GM19351 (cell line): ENCODE measurements around the gene EFHC2.
"Not testable (repeated sequence)": the region's sequence is repeated elsewhere in the genome, so short reads cannot be mapped to it uniquely, and the experiment has no call there.

Experiments
- ATAC-seq: cut with Tn5 transposase; IDR thresholded peaks from one replicate; pipeline ENCODE4 v1.9.1; 2021; ENCODE audit warnings: mild to moderate bottlenecking, moderate library complexity; ENCODE audit not compliant: unreplicated experiment

The EFHC2 gene

DNA sequence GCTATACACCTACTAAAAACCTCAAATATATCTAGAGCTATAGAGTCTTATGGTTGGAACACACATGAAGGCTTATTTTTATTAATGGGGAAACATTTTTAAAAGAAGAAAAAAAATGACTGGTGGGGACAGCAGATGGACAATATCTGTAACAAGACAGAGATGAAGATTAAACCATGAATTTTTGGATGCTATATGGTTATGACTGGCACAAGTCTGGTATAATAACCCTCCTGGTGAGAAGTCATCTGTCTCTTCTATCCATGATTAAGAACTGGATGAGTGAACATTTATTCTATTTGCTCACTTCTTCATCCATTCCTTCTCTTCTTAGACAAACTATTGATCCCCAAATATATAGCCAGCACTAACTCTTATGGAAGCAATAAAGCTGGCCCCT, 104.4 kb downstream of the EFHC2 start:
- no peak for ATAC-seq

DNA sequence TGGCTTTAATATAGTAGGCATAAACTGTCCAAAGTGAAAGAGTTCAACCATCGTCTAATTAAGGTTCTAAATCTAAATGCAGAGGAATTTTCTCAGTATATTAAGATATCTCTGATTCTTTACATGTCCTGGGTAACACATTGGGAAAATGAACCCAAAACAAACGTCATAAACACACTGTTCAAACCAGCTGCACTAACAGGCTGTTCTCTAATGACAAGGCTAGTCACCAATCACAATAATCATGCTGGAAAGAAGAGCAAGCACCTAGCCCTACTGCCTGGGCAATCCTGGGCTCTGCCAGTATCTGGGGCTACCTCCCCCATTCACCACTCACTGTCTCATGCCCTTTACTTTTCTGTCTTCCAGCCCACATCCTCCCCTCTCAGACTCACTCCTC, 107.9 kb downstream of the EFHC2 start:
- ATAC-seq: no peak

DNA sequence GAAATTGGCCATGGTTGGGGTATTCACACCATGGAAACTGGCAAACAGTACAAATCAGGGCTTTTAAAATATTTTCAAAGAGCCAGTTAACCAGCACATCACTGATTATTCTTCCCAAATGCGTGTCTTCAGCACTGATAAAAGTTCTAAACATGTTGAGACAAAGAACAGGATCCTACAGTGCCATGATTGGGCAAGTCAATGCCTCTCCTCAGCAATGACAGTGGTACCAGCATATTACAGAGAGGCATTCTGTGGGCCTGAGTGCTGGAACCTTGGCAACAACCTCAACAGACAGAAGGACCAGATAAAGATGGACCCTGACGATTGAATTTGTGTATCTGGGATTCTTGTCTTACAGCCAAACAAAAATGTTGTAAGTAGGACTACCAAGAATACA, 108.9 kb downstream of the EFHC2 start:
- ATAC-seq: no peak

- no peak for ATAC-seq
Measured at GRCh38 chrX:44234116-44234515, 109.4 kb downstream of the EFHC2 start.

GRCh38 chrX:44232081-44232480, 111.4 kb downstream of the EFHC2 start:
- ATAC-seq: no peak

DNA sequence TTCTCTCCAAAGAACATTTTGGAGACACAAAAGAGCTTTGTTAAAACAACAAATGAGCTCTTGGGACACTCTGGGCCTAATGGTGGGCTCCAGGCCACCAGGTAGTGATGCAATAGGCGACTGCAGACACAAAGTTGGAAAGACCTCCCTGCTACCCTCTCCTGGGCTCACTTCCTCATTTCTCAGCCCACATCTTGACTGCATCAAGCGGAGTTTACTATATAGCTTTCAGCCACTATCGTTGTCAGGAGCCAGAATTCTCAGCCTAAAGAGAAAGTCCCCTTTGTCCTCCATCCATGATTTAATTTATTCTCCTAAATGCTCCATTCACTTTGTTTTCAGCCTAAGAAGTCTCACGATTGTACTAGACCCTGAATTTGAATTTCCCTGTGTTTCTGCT, 114.9 kb downstream of the EFHC2 start:
- peak; percentile 97 for ATAC-seq

GRCh38 chrX:44227991-44228390, 115.5 kb downstream of the EFHC2 start:
- ATAC-seq: no peak

- ATAC-seq: no peak
Measured at GRCh38 chrX:44225667-44226066, 117.8 kb downstream of the EFHC2 start.

GRCh38 chrX:44224760-44225159, 118.7 kb downstream of the EFHC2 start:
- no peak for ATAC-seq

GRCh38 chrX:44223150-44223549, 120.3 kb downstream of the EFHC2 start:
- ATAC-seq: no peak

DNA sequence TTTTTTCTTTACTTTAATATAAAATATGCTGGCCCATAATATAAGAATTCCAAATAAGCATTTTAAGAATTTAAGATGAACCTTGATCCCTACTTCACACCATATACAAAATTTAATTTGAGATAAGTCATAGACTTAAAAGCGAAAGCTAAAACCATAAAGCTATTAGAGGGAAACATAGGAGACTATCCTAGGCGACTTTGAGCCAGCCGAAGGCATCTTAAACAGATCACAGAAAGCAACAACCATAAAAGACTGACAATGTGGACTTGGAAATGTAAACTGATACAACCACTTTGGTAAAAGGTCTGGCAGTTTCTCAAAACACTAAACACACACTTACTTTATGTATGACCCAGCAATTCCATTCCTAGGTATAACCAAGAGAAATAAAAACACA, 125.0 kb downstream of the EFHC2 start:
- ATAC-seq: no peak

- ATAC-seq: no peak
Measured at GRCh38 chrX:44216171-44216570, 127.3 kb downstream of the EFHC2 start.

DNA sequence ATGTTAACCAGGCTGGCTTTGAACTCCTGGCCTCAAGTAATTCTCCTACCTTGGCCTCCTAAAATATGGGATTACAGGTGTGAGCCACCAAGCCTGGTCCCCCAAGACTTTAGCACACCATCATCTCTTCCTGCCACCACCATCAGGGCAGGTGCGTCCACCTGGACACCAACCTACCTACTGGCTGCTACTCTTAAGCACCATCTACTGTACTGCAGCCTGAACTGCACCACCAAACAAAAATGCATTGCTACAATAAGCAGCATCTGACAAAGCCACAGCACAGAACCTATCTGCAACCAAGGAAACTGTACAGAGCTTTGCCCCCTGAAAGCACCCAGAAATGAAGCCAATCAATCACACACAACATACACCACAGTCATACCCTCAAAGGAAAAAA, 139.7 kb downstream of the EFHC2 start:
- no peak for ATAC-seq

DNA sequence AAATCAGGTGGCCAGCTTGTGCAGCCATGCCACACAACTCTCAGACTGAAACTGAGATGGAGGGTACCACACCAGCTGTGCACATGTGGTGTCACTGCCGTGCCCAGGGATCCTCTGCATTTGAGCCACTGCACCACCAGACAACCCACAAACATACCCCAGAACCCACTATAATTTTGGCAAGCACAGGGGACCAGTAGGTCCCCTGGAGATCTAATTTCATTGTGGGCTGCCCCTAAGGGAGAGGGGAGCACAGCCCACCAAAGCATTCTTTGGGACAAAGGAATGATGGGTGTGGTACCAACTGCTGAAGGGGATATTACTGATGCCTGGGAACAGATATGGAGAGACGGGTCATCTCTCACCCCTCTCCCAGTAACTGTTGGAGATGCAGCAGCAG, 140.9 kb downstream of the EFHC2 start:
- no peak for ATAC-seq

- no peak for ATAC-seq
Measured at GRCh38 chrX:44189116-44189515, 154.4 kb downstream of the EFHC2 start.

- not testable (repeated sequence) for ATAC-seq
Measured at GRCh38 chrX:44187915-44188314, 155.6 kb downstream of the EFHC2 start.

DNA sequence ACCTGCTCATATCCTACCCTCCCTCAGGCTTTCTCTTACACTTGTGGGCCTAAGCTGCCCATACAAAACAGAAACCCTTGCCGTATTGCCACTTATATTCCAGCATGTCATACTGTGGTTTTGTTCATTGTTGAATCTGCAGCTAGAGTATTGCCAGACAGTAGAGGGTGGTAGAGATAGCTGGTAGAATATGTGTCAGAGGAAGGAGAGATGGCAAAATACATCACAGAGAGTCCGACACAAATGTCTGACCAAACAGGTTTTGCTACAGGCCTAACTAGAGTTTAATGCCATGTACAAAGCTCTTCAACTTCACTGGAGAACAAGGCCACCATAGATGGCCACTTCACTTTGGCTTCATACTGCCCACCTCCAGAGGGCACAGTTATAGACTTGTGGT, 160.1 kb downstream of the EFHC2 start:
- no peak for ATAC-seq

DNA sequence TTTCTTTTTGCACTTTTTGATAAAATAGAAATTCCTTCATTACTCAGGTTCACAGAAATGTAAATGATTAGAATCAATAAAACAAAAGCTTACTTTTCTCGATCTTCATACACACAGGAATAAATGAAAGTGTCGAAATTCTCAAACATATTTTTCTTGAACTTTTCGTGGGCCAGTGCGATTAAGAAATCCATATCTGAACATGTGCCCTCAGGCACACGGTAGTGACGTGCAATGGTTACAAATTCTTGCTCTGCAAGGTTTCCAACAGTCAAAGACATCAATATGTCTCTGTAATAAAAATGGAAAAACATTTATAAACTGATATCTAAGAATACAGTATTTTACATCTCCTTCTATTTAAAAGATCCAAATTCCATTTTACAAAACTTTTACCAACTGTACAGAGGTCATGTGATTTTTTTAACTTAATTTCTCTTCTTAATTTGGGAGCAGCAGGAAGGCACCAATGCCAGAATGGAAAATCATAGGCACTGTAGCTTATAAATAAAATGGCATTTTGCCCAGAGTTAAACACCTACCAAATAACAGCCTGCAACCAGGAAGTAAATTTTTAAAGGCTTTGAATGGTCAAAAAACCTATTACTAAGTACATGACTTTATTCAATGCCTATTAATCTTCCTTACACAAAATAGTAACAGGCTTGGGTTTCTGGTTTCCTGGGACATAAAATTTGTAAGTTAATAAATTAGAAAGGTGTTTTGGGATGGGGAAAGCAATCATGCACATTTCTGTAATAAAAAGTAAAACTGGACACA, 165.0 kb downstream of the EFHC2 start:
- ATAC-seq: no peak

DNA sequence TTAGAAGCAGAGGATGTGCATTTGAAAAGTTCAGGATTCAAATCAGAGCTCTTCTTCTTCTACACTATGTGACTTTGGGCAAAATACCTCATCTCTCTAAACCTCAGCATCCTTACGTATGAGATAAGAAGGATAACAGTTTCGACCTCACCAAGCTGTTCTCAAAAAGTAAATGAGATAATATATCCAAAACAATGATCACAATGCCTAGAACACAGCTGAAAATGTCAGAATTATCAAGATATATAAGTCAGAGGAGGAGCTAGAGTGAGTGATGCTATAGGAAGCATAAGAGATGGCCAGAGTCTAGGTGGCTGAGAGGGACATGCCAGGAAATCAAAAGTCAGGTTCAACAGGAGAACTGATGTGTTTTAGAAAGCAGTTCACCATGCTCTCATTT, 168.0 kb downstream of the EFHC2 start:
- no peak for ATAC-seq

DNA sequence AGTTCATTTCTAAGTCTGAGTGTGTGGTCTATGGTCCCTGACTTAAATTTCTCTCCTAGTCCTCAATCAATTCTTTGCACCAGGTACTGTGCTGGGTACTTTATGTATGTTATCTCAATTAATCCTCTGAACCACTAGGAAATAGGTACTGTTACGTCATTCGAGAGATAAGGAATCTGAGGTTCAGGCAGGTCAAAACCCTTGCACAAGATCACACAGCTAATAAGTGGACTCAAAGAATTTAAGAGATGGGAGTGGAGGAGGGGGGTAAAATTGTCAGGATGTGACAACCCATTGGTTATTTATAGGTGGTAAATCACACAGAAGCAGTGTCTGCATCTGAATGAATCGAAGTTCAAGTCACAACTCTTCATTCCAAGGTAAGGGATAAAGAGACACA, 169.4 kb downstream of the EFHC2 start:
- no peak for ATAC-seq

GRCh38 chrX:44173219-44173618, 170.3 kb downstream of the EFHC2 start:
- ATAC-seq: no peak

- no peak for ATAC-seq
Measured at GRCh38 chrX:44167116-44167515, 176.4 kb downstream of the EFHC2 start.

- no peak for ATAC-seq
Measured at GRCh38 chrX:44162964-44163475, 180.5 kb downstream of the EFHC2 start.
